ENCODE results near the gene UGT1A7. TPM values are rescaled to one million over a fixed set of nuclear protein-coding genes. Genes with fewer than 3 reads are reported as not detected.

The UGT1A7 gene
- total RNA-seq, 2 experiments from 2014 or later, result not detected

DNA sequence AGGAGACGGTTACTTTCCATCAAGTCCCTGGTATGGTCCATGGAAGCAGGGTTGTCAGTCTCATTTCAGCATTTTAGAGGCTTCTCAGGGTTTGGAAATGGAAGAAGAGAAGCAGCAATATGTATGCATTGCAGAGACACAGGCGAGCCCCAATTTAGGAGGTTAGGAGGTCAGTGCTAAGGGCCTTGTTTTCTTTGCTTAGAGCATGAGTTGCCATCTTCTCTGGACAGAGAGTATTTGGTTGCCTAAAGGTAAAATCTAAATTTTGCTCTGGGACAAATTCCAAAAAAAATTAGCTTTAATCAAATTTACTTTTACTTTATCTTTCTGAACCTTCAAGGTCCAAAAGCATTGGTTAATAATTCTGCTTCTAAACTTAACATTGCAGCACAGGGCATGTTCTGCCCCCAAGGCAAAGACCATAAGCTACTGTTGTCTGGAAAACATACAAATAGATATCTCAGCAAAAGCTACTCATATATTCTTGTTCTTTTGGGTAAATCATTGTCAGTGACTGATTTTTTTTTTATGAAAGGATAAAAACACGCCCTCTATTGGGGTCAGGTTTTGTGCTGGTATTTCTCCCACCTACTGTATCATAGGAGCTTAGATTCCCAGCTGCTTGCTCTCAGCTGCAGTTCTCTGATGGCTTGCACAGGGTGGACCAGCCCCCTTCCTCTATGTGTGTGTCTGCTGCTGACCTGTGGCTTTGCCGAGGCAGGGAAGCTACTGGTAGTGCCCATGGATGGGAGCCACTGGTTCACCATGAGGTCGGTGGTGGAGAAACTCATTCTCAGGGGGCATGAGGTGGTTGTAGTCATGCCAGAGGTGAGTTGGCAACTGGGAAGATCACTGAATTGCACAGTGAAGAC lies 10.2 kb upstream of the UGT1A7 start, which contains the start of gene UGT1A9:
UGT1A9 (plus strand) TSS at position 609 of the 872 bp plus-strand sequence; CDS start at position 646, 37 bp downstream.
- Mint-ChIP-seq H3K9me3 (peaks cover 5% of the 10 kb centered on the region), H3K4me3 (no peak within 1 kb of the TSS), H3K36me3 (ENCODE audit: low read depth) (no peaks in the 10 kb centered on the region), H3K27me3 (peaks cover 37% of the 10 kb centered on the region), H3K4me1 (ENCODE audit: low read depth) (no peaks in the 10 kb centered on the region), H3K27ac (no peak within 1 kb of the TSS)
- POLR2A ChIA-PET, result no interaction called here
- Histone ChIP-seq H3K27me3 (ENCODE audit: control insufficient read depth in 1 of 2, insufficient read depth in 2 of 2, low read length in 2 of 2) (peaks cover 0 to 18% of the 10 kb centered on the region in 2 experiments), H3K36me3 (ENCODE audit: insufficient read depth, low read length) (no peaks in the 10 kb centered on the region), H3K4me1 (ENCODE audit: insufficient read depth, low read length) (no peaks in the 10 kb centered on the region), H3K27ac (ENCODE audit: low read depth in 1 of 2, low read length in 2 of 2) (no peak within 1 kb of the TSS), H3K9me3 (ENCODE audit: control insufficient read depth in 1 of 2, insufficient read depth in 1 of 2, low read length in 2 of 2) (no peaks in the 10 kb centered on the region), H3K4me3 (ENCODE audit: low read length) (no peak within 1 kb of the TSS)
- DNase-seq (no peak), ATAC-seq (ENCODE audit: poor library complexity) (no peak)
- intact Hi-C loops (cut with DNase I, micrococcal nuclease), result no loop called here
- TF ChIP-seq, protein P1, sequence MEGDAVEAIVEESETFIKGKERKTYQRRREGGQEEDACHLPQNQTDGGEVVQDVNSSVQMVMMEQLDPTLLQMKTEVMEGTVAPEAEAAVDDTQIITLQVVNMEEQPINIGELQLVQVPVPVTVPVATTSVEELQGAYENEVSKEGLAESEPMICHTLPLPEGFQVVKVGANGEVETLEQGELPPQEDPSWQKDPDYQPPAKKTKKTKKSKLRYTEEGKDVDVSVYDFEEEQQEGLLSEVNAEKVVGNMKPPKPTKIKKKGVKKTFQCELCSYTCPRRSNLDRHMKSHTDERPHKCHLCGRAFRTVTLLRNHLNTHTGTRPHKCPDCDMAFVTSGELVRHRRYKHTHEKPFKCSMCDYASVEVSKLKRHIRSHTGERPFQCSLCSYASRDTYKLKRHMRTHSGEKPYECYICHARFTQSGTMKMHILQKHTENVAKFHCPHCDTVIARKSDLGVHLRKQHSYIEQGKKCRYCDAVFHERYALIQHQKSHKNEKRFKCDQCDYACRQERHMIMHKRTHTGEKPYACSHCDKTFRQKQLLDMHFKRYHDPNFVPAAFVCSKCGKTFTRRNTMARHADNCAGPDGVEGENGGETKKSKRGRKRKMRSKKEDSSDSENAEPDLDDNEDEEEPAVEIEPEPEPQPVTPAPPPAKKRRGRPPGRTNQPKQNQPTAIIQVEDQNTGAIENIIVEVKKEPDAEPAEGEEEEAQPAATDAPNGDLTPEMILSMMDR (IDR thresholded peaks at IDR 0.05), result no peak
- CTCF ChIA-PET, result no interaction called here

DNA sequence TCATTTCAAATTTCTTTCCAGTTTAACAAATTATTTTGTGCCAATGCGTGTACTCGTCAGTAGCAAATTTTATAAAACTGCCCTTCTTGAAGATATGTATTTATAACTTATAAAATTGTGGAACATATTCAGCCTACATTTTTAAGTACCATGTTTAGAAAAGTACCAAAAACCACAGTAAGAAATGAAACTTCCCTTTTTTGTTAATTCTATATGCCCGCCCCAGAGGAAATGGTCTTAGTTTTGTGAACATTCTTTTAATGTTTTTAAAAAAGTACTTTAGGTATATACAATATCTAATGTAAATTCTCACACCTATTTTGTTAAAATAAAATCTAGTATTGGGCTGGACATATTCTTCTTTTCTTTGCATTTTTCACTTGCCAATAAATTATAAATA lies 8.8 kb upstream of the UGT1A7 start:
- Histone ChIP-seq H3K4me3 (ENCODE audit: low read length) (no peak overlapping the region), H3K27me3 (ENCODE audit: control insufficient read depth in 1 of 2, insufficient read depth in 2 of 2, low read length in 2 of 2) (peaks cover 0 to 21% of the 10 kb centered on the region in 2 experiments), H3K27ac (ENCODE audit: low read depth in 1 of 2, low read length in 2 of 2) (no peak overlapping the region), H3K36me3 (ENCODE audit: insufficient read depth, low read length) (no peaks in the 10 kb centered on the region), H3K4me1 (ENCODE audit: insufficient read depth, low read length) (no peaks in the 10 kb centered on the region), H3K9me3 (ENCODE audit: control insufficient read depth in 1 of 2, insufficient read depth in 1 of 2, low read length in 2 of 2) (no peaks in the 10 kb centered on the region)
- CTCF ChIA-PET, result no interaction called here
- intact Hi-C loops (cut with DNase I, micrococcal nuclease), result no loop called here
- Mint-ChIP-seq H3K36me3 (ENCODE audit: low read depth) (no peaks in the 10 kb centered on the region), H3K27ac (no peak overlapping the region), H3K9me3 (peaks cover 5% of the 10 kb centered on the region), H3K4me3 (no peak overlapping the region), H3K4me1 (ENCODE audit: low read depth) (no peaks in the 10 kb centered on the region), H3K27me3 (peaks cover 48% of the 10 kb centered on the region)
- TF ChIP-seq, protein P1 (IDR thresholded peaks at IDR 0.05), result no peak
- POLR2A ChIA-PET, result no interaction called here
- DNase-seq (no peak), ATAC-seq (ENCODE audit: poor library complexity) (no peak)

DNA sequence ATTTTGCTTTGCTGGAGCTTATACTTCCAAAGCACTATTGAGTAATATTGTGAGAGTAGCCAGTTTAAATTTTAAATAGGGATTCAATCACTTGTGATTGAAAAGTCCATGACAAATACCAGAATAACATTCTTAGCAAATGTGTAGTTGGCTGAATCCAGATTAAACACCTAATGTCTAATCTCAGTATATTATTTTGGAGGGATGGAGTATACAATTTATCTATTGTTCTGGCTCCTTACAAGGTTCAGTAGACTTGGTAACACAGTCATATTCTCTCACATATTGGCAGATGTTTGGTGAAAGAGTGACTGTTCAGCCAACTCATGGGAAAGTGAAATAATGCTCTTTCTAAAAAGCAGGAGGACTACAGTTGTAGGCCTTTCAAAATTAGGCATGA lies 7.8 kb upstream of the UGT1A7 start:
- TF ChIP-seq, protein P1 (IDR thresholded peaks at IDR 0.05), result no peak
- POLR2A ChIA-PET, result no interaction called here
- H3K27ac Mint-ChIP-seq, result no peak overlapping the region

More for the DNA sequence above, 7.8 kb upstream of the UGT1A7 start:
- H3K27ac ChIP-seq (ENCODE audit: low read depth in 1 of 2, low read length in 2 of 2), result no peak overlapping the region
- no peaks in the 10 kb centered on the region for H3K9me3 ChIP-seq (ENCODE audit: control insufficient read depth in 1 of 2, insufficient read depth in 1 of 2, low read length in 2 of 2)
- H3K9me3 Mint-ChIP-seq, result no peaks in the 10 kb centered on the region
- no peaks in the 10 kb centered on the region for H3K4me1 Mint-ChIP-seq (ENCODE audit: low read depth)
- peaks cover 0 to 21% of the 10 kb centered on the region in 2 experiments for H3K27me3 ChIP-seq (ENCODE audit: control insufficient read depth in 1 of 2, insufficient read depth in 2 of 2, low read length in 2 of 2)
- ATAC-seq (ENCODE audit: poor library complexity), result no peak
- peaks cover 45% of the 10 kb centered on the region for H3K27me3 Mint-ChIP-seq
- no peaks in the 10 kb centered on the region for H3K4me1 ChIP-seq (ENCODE audit: insufficient read depth, low read length)
- no peak overlapping the region for H3K4me3 Mint-ChIP-seq
- H3K36me3 ChIP-seq (ENCODE audit: insufficient read depth, low read length), result no peaks in the 10 kb centered on the region
- H3K36me3 Mint-ChIP-seq (ENCODE audit: low read depth), result no peaks in the 10 kb centered on the region
- no peak for DNase-seq
- H3K4me3 ChIP-seq (ENCODE audit: low read length), result no peak overlapping the region
- CTCF ChIA-PET, result no interaction called here
- intact Hi-C loops (cut with DNase I, micrococcal nuclease), result no loop called here
